HG02970 (cell line): Measurements from ENCODE around the gene RFC2.
"Not testable (repeated sequence)": the region's sequence is repeated elsewhere in the genome, so short reads cannot be mapped to it uniquely, and the experiment has no call there.

Experiments used
- ATAC-seq: cut with Tn5 transposase; IDR thresholded peaks from one replicate; pipeline ENCODE4 v1.9.1; 2021; ENCODE audit warnings: mild to moderate bottlenecking, moderate library complexity, moderate number of reproducible peaks; ENCODE audit not compliant: unreplicated experiment, low FRiP score

RFC2 gene

DNA sequence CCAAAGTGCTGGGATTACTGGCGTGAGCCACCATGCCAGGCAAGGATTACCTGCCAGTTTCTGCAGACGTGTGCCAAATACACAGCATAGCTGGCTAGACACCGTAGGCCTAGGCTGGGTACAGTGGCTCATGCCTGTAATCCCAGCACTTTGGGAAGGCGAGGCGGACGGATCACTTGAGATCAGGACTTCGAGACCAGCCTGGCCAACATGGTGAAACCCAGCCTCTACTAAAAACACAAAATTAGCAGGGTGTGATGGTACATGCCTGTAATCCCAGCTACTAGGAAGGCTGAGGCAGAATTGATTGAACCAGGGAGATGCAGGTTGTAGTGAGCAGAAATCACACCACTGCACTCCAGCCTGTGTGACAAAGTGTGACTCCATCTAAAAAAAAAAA is 868 bp downstream of the RFC2 start:
- no peak for ATAC-seq

DNA sequence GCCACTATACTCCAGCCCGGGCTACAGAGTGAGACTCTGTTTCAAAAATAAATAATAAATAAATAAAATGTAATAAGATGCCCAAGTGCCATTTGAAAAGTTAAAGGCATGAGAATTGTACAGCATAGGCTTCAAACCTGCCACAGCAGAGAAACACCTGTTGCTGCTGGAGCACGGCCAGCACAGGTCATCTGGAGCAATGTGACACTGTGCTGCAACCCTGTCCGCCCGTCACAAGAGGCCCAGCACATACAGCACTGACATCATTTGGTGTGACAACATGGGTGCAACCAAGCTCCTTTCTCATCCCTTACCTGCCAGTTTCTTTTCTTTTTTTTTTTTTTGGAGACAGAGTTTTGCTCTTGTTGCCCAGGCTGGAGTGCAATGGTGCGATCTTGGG is 1.3 kb downstream of the RFC2 start:
- no peak for ATAC-seq

DNA sequence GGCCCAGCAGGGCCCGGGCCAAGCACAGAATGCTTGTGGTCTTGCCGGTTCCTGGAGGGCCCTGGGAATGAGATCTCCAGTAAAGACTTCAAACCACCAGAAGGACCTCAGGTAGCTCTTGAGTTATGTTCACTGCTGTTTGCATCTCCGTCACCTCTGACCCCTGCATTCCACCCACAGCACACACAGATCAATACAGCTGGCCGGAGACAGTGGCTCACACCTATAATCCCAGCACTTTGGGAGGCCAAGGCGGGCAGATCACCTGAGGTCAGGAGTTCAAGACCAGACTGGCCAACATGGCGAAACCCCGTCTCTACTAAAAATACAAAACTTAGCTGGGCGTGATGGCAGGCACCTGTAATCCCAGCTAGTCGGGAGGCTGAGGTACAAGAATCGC is 5.1 kb downstream of the RFC2 start:
- ATAC-seq = not testable (repeated sequence)

DNA sequence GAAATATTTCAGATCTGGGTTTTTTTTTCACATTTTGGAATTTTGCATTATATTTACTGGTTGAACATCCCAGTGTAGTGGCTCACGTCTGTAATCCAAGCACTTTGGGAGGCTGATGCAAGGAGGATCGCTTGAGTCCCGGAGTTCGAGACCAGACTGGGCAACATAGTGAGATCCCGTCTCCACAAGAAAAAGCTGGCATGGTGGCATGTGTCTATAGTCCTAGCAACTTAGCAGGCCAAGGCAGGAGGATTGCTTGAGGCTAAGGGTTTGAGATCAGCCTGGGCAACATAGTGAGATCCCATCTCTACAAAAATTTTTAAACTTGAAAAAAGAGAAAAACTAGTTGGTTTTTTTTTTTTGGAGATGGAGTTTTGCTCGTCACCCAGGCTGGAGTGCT is 6.0 kb downstream of the RFC2 start:
- ATAC-seq = no peak

DNA sequence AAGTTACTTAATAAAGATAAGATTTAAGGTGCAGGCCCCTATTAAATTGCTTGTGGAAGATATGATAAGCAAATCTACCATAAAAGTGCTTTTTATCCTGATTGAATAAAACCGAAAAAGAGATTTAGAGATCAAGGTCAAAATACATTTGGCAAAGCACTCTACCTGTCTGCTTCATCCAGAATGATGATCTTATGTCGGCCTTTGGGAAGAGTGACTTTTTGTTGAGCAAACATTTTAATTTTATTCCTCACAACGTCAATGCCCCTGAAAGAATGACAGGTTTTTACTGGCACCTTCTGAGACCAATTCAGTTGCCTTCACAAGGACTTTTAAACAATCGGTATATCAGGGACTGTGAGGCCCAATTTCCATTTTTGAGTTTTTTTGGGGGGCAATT is 7.7 kb downstream of the RFC2 start:
- ATAC-seq = no peak

DNA sequence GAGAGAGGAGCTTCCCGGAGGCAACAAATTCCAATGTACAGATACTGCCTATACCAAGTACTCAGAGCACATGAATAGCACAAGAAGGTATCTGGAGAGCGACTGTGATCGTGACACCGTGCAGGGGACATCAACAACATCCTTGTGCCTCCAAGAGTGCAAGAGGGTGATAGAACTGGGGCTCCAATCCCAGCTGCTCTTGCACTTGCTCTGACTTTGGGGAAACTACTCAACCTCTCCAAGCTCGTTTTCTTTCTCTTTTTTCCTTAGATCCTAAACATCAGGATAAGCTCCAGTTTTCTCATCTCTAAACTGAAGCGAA is 12.1 kb downstream of the RFC2 start:
- no peak for ATAC-seq

DNA sequence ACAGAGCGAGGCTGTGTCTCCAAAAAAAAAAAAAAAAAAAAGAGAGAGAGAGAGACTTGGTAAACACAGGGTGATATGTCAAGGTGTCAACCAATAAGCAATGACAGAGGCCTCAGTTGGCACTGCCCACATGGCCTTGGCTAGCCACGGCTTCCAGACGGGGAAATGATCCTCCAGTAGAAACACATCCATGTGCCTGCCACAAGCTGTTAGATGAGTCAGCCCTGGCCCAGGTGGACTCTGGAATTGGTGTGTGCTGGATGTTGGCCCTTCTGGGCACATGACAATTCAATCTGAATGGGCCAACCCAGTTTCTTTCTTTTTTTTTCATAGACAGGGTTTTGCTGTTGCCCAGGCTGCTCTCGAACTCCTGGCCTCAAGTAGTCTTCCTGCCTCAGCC is 13.7 kb downstream of the RFC2 start:
- no peak for ATAC-seq

DNA sequence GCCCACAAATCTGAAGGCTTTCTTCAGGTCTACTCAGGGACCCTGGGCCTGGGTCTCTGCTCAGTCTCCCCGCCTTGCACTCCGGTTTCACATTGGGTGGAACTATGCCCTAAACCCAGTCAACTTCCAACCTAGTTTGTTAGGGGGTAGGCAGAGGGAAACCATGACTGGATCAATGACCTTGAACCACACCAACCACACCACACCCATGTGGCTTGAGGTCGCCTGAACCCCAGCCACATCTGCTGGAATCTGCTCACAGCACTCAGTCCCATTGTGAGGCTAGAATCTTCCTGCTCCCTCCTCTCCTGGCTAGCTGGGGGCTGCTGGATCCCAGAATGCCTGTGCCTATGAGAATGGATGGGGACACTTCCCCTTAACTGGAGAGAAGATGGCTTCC is 17.9 kb downstream of the RFC2 start:
- no peak for ATAC-seq

DNA sequence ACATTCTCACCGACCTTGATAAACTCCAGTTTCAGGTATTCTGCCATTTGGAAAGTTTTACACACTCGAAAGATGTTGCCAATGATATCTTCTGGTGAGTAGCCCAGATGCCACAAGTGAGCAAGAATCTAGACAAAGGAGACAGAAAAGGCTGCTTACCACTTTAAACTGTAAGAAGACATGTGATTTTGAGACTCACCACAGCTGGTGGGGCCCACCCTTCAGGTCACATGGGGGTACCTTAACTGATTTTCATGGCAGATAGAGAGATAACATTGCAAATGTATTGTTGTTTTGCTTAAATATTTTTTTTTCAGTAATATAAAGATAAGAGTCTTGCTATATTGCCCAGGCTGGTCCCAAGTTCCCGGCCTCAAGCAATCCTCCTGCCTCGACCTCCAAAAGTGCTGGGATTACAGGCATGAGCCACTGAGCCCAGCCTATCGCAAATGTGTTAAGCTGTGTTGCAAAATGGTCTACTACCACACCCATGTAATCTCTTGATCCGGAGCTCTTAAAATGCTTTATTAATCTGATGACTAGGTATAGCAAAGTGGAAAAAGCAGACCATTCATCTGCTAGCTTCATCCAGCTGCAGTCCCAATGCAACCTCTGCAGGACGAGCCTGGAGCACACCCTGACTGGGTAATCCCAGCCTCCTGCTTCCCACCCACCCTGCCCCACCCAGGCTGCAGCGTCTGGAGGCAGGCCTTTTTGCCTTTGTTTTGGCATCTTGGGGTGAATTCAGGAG is 18.5 kb downstream of the RFC2 start:
- ATAC-seq = no peak

DNA sequence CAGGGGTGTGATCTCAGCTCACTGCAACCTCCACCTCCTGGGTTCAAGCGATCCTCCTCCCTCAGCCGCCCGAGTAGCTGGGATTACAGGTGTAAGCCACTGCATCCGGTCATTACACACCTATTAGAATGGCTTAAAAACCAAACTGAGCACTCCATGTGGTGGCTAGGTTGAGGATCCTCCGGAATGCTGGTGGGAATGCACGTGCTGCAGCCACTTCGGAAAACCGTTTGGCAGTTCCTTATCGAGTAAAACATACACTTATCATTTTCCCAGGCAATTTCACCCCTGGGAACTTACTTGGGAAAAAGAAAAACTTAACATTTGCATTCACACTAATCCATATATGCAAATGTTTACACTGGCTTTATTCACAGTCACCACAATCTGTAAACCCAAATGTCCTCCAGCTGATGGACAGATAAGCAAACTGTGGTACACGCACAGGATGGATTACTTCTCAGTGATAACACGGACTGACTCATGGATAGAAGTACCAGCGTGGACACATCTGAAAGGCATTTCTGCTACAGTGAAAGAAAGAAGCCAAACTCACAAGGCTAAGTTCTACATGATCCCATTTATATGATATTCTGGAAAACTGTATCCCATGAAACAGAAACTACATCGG is 20.4 kb downstream of the RFC2 start:
- ATAC-seq = no peak

DNA sequence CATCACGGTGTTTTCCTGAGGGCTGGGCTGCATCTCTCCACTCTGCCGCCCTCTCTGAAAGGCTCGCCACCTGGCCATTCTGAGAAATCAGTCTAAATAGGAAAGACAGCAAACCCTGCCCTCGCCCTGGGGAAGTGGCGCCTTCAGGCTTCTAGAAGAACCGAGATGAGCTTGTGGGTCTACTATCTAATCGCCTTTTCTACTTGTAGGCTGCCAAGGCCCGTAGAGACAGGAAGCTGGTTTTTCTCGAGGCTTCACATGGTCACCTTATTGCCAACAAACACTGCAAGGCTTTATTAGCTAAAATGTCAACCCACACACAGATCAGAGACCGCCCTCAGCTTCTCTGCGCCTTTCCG is 23.0 kb downstream of the RFC2 start:
- no peak for ATAC-seq

DNA sequence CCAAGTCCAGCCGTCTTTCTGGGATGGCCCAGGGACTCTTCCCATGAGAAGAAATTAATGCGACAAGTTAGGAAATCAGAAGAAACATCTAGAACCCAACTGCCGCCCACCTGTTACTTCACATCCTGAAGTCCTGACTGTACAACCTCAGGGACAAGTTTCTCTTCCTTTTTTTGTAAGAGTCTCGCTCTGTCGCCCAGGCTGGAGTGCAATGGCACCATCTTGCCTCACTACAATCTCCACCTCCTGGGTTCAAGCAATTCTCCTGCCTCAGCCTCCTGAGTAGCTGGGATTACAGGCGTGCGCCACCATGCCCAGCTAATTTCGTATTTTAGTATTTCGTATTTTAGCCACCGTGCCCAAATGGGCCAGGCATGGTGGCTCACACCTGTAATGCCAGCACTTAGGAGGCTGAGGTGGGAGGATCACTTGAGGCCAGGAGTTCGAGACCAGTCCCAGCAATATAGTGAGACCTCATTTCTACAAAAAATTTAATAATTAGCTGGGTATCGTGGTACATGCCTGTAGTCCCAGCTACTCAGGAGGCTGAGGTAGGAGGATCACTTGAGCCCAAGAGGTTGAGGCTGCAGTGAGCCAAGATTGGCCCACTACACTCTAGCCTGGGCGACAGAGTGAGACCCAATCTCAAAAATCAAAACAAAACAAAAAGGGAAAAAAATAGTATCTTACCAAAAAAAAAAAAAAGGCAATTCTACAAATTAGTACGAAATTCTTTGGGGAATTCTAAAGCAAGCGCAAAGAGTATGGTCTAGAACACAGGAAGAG is 23.6 kb downstream of the RFC2 start:
- no peak for ATAC-seq

DNA sequence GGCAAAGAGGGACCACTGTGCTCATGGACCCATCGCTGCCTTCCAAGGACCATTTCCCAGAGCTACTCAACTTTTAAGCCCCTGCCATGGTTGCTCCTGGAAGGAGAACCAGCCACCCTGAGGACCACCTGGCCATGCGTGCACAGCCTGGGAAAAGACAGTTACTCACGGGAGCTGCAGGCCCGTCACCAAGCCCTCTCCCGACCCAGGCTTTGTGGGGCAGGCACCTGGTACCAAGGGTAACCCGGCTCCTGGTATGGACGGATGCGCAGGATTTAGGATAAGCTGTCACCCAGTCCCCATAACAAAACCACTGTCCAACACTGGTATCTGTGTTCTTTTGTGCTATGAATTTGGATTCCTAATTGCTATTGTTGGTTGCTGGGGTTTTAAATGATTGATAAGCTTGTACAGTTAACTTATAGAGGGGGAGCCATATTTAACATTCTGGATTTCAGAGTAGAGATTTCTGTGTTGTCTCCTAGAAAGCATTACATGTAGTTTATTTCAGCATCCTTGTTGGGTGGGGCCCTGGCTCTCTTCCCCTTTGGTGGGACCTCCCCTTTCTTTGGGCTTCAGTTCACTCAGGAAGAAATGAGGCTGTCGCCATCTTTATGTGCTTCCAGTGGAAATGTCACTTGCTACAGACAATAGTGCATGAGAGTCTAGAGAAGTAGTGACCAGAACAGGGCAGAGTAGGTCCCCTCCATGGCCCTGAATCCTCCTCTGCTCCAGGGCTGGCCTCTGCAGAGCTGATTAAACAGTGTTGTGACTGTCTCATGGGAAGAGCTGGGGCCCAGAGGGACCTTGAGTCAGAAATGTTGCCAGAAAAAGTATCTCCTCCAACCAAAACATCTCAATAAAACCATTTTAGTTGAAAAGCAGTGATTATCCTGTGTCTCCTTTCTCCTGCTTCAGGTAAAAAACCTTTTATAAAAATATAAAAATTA is 25.0 kb downstream of the RFC2 start:
- no peak for ATAC-seq

DNA sequence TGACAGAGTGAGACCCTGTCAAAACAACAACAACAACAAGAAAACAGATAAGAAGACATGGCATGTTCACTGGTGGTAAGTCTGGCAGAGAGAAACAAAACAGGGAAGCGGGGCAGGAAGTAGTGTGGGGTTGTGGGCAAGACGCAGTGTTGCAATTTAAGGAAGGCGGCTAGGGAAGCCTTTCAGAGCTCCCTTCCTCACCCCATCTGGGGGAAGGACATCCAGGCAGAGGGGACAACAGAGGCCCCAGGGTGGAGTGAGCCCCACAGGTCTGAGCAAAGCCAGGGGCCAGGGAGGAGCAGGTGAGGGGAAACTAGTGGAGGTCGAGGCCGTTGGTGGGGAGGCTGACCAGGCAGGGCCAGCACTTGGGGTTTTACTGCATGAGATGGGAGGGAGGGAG is 27.6 kb downstream of the RFC2 start:
- no peak for ATAC-seq

DNA sequence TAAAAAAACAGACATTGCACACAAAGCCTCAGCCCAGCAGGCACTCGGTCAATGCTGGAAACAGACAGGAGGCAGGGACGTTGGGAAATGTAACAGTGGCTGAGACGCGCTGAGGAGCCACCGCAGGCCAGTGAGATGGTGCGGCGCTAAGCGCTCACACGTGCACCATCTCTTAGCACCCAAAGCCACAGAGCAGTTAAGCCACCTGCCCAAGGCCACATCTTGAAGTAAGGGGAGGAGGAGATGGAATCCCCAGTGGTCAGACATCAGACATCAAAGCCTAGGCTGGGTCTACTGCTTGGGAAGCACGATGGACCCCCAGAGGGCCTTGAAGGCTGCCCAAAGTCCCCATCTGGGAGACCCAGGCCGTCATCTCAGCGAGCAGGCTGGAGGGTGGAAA is 28.8 kb downstream of the RFC2 start:
- no peak for ATAC-seq

DNA sequence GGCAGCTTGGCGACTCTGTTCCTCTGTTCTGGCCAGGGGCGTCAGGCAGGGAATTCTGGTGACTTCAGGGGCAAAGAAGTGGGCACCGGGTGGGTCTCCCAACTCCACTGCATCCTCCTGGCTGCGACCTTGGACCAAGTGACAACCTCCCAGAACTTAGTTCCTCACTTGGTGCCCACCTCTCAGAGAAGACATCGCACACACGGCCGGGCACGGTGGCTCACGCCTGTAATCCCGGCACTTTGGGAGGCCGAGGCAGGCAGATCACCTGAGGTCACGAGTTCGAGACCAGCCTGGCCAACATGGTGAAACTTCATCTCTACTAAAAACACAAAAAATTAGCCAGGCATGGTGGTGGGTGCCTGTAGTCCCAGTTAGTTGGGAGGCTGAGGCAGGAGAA is 29.3 kb downstream of the RFC2 start:
- not testable (repeated sequence) for ATAC-seq

DNA sequence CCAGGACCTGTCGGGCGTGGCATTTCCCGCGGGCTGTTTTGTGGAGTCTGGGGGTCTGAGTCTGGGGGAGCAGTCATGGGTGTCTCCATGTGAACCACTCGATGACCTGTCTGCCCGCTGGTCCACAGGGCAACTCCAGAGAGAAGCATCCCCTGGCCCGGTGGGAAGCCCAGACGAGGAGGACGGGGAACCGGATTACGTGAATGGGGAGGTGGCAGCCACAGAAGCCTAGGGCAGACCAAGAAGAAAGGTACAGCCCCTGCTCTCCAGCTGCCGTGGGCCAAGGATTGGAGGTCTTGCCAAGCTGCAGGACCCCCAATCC is 29.7 kb downstream of the RFC2 start:
- no peak for ATAC-seq

DNA sequence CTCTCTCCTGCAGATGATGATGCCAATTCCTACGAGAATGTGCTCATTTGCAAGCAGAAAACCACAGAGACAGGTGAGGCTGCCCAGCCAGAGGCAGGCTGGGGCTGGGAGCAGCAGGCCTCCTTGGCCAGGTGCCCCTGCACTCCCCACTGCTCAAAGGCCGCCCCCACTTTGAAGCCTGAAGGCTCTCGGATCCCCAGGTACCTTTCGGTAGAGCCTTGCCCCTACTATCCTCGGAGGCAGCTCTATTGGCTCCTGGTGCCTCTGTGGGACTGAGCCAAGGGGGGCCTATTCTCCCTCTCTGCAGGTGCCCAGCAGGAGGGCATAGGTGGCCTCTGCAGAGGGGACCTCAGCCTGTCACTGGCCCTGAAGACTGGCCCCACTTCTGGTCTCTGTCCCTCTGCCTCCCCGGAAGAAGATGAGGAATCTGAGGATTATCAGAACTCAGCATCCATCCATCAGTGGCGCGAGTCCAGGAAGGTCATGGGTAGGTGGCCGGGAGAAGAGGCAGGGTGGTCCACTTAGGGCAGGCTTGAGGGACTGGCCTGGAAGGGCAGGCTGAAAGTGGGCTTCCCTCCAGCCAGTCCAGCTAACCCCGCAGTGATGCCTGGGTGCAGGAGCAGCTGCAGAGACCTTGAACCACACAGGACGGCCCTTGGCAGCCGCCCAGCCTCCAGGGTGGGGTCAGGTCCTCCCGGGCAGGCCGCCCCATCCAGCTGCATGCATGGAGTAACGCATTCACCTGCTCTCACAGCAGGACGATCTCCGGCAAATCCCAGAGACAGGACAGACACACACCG is 30.3 kb downstream of the RFC2 start:
- no peak for ATAC-seq

DNA sequence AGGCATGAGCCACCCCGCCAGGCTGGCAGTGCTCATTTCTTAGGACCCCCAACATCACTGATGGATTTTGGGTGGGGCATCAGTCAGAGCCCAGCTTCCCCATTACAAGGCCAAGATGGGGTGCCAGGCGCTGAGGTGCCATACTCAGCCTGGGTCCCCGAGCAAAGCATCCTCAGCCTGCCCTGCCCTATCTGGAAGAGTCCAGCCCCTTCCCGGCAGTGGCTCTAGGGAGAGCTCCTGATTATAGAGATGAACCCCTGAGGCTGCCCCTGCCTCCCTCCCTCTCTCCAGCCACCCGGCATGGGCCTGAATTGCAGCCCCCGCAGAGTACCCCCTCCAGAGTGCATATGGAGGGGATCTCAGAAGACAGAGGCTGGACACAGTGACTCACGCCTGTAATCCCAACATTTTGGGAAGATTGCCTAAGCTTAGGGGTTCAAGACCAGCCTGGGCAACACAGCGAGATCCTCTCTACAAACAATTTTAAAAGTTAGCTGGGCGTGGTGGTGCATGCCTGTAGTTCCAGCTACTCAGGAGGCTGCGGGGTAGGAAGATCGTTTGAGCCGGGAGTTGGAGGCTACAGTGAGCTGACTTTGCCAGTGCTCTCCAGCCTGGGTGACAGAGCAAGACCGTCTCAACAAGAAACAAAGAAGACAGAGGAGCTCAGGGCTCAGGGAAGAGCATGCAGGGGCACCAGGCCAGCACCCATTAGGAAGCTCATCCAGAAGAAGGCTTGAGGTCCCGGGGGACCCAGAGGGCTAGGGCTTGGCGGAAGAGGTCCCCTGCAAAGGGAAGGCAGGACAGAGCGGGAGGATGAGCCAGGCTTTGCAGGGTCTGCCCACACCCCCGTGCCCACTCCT is 31.1 kb downstream of the RFC2 start:
- ATAC-seq = no peak
